ENCODE measurements around the gene CHFR.

Gene CHFR

GRCh38 chr12:132921685-132922084 is 34.3 kb upstream of the CHFR start:
- Histone ChIP-seq H3K79me1 (replicated peaks; ENCODE audit: low read length, poor library complexity, severe bottlenecking) (no peaks in the 10 kb centered on the region), H3K18ac (ENCODE audit: low read depth in 1 of 2, low read length in 2 of 2) (no peak overlapping the region), H3K4me1 (ENCODE audit: control insufficient read depth, insufficient read depth, low read depth, low read length) (no peaks in the 10 kb centered on the region), H3K9ac (ENCODE audit: low read length) (no peak overlapping the region), H3K14ac (ENCODE audit: low read length in 2 of 2) (no peak overlapping the region), H2BK12ac (ENCODE audit: low read length in 2 of 2) (no peak overlapping the region), H3K23ac (ENCODE audit: low read length in 2 of 2) (no peak overlapping the region), H2BK5ac (ENCODE audit: low read depth, low read length, poor library complexity, severe bottlenecking) (no peak overlapping the region), H3K27me3 (ENCODE audit: control insufficient read depth in 1 of 2, insufficient read depth in 1 of 2, low read length in 2 of 2) (no peaks in the 10 kb centered on the region), H3K9me3 (ENCODE audit: control insufficient read depth, low read length) (peaks cover 96% of the 10 kb centered on the region), H4K8ac (ENCODE audit: low read length) (no peak overlapping the region), H3K27ac (ENCODE audit: low read length, poor library complexity, severe bottlenecking) (no peak overlapping the region), H4K91ac (ENCODE audit: low read length) (no peak overlapping the region), H2BK15ac (ENCODE audit: low read depth, poor library complexity, severe bottlenecking) (no peak overlapping the region), H2BK120ac (ENCODE audit: low read depth, low read length) (no peak overlapping the region), H3K4me2 (ENCODE audit: low read length, poor library complexity, severe bottlenecking) (no peak overlapping the region), H2AK5ac (ENCODE audit: low read length, severe bottlenecking) (no peak overlapping the region), H3K36me3 (ENCODE audit: control insufficient read depth in 1 of 2, insufficient read depth in 2 of 2, low read depth in 1 of 2, low read length in 2 of 2) (peaks cover 5 to 27% of the 10 kb centered on the region in 2 experiments), H2AFZ (ENCODE audit: low read depth, low read length) (no peak overlapping the region), H3K4ac (ENCODE audit: low read depth in 1 of 2, low read length in 2 of 2) (no peak overlapping the region), H3K4me3 (ENCODE audit: insufficient read depth in 1 of 2, low read depth in 1 of 2, low read length in 2 of 2) (peak overlapping the region in 1 of 2 experiments; percentile 53)
- DNase-seq, result no peak
- 94% methylated on average over 9 of the region's 9 CpGs for WGBS

GRCh38 chr12:132918680-132919079 is 31.3 kb upstream of the CHFR start:
- H2BK12ac ChIP-seq (ENCODE audit: low read length in 2 of 2), result no peak overlapping the region
- no peak overlapping the region for H3K14ac ChIP-seq (ENCODE audit: low read length in 2 of 2)
- H3K4ac ChIP-seq (ENCODE audit: low read depth in 1 of 2, low read length in 2 of 2), result no peak overlapping the region
- H3K18ac ChIP-seq (ENCODE audit: low read depth in 1 of 2, low read length in 2 of 2), result no peak overlapping the region
- peaks cover 0 to 18% of the 10 kb centered on the region in 2 experiments for H3K36me3 ChIP-seq (ENCODE audit: control insufficient read depth in 1 of 2, insufficient read depth in 2 of 2, low read depth in 1 of 2, low read length in 2 of 2)
- H3K9me3 ChIP-seq (ENCODE audit: control insufficient read depth, low read length), result peaks cover 94% of the 10 kb centered on the region
- no peak overlapping the region for H3K23ac ChIP-seq (ENCODE audit: low read length in 2 of 2)
- H3K27me3 ChIP-seq (ENCODE audit: control insufficient read depth in 1 of 2, insufficient read depth in 1 of 2, low read length in 2 of 2), result no peaks in the 10 kb centered on the region
- H2AK5ac ChIP-seq (ENCODE audit: low read length, severe bottlenecking), result no peak overlapping the region
- H3K4me3 ChIP-seq (ENCODE audit: insufficient read depth in 1 of 2, low read depth in 1 of 2, low read length in 2 of 2), result peak overlapping the region in 1 of 2 experiments; percentile 45
- no peak overlapping the region for H3K27ac ChIP-seq (ENCODE audit: low read length, poor library complexity, severe bottlenecking)
- no peak overlapping the region for H2BK15ac ChIP-seq (ENCODE audit: low read depth, poor library complexity, severe bottlenecking)
- no peak for DNase-seq
- H2BK5ac ChIP-seq (ENCODE audit: low read depth, low read length, poor library complexity, severe bottlenecking), result no peak overlapping the region
- WGBS, result 95% methylated on average over 6 of the region's 6 CpGs
- no peak overlapping the region for H3K9ac ChIP-seq (ENCODE audit: low read length)
- no peak overlapping the region for H3K4me2 ChIP-seq (ENCODE audit: low read length, poor library complexity, severe bottlenecking)
- H4K8ac ChIP-seq (ENCODE audit: low read length), result no peak overlapping the region
- H3K4me1 ChIP-seq (ENCODE audit: control insufficient read depth, insufficient read depth, low read depth, low read length), result no peaks in the 10 kb centered on the region
- no peak overlapping the region for H2BK120ac ChIP-seq (ENCODE audit: low read depth, low read length)
- no peak overlapping the region for H2AFZ ChIP-seq (ENCODE audit: low read depth, low read length)
- H3K79me1 ChIP-seq (replicated peaks; ENCODE audit: low read length, poor library complexity, severe bottlenecking), result peaks cover 1% of the 10 kb centered on the region
- no peak overlapping the region for H4K91ac ChIP-seq (ENCODE audit: low read length)

GRCh38 chr12:132909030-132909368 is 21.6 kb upstream of the CHFR start:
- H2BK5ac ChIP-seq (ENCODE audit: low read depth, low read length, poor library complexity, severe bottlenecking), result no peak overlapping the region
- DNase-seq, result no peak
- H3K4me3 ChIP-seq (ENCODE audit: insufficient read depth in 1 of 2, low read depth in 1 of 2, low read length in 2 of 2), result peak overlapping the region; percentile 58 to 73
- peaks cover 5% of the 10 kb centered on the region for H3K4me1 ChIP-seq (ENCODE audit: control insufficient read depth, insufficient read depth, low read depth, low read length)
- no peaks in the 10 kb centered on the region for H3K36me3 ChIP-seq (ENCODE audit: control insufficient read depth in 1 of 2, insufficient read depth in 2 of 2, low read depth in 1 of 2, low read length in 2 of 2)
- no peak overlapping the region for H2AK5ac ChIP-seq (ENCODE audit: low read length, severe bottlenecking)
- H3K27me3 ChIP-seq (ENCODE audit: control insufficient read depth in 1 of 2, insufficient read depth in 1 of 2, low read length in 2 of 2), result no peaks in the 10 kb centered on the region
- H3K4me2 ChIP-seq (ENCODE audit: low read length, poor library complexity, severe bottlenecking), result peak overlapping the region; percentile 67
- peak overlapping the region; percentile 92 for H3K9ac ChIP-seq (ENCODE audit: low read length)
- peak overlapping the region; percentile 87 for H2AFZ ChIP-seq (ENCODE audit: low read depth, low read length)
- H2BK12ac ChIP-seq (ENCODE audit: low read length in 2 of 2), result no peak overlapping the region
- H3K4ac ChIP-seq (ENCODE audit: low read depth in 1 of 2, low read length in 2 of 2), result peak overlapping the region in 1 of 2 experiments; percentile 22
- peak overlapping the region; percentile 68 to 94 for H3K18ac ChIP-seq (ENCODE audit: low read depth in 1 of 2, low read length in 2 of 2)
- peak overlapping the region in 1 of 2 experiments; percentile 89 for H3K14ac ChIP-seq (ENCODE audit: low read length in 2 of 2)
- no peaks in the 10 kb centered on the region for H3K79me1 ChIP-seq (replicated peaks; ENCODE audit: low read length, poor library complexity, severe bottlenecking)
- no peak overlapping the region for H2BK15ac ChIP-seq (ENCODE audit: low read depth, poor library complexity, severe bottlenecking)
- peak overlapping the region; percentile 44 for H3K27ac ChIP-seq (ENCODE audit: low read length, poor library complexity, severe bottlenecking)
- peaks cover 52% of the 10 kb centered on the region for H3K9me3 ChIP-seq (ENCODE audit: control insufficient read depth, low read length)
- no peak overlapping the region for H2BK120ac ChIP-seq (ENCODE audit: low read depth, low read length)
- peak overlapping the region; percentile 16 for H4K91ac ChIP-seq (ENCODE audit: low read length)
- peak overlapping the region; percentile 88 for H4K8ac ChIP-seq (ENCODE audit: low read length)
- WGBS, result 1% methylated on average over 22 of the region's 22 CpGs
- H3K23ac ChIP-seq (ENCODE audit: low read length in 2 of 2), result no peak overlapping the region

- under 1% methylated on average over 85 of the region's 85 CpGs for WGBS
- H3K4me2 ChIP-seq (ENCODE audit: low read length, poor library complexity, severe bottlenecking), result peak overlapping the region; percentile 67
These were observed 21.0 kb upstream of the CHFR start for GRCh38 chr12:132908145-132909029.

More at GRCh38 chr12:132908145-132909029, 21.0 kb upstream of the CHFR start:
- H2AFZ ChIP-seq (ENCODE audit: low read depth, low read length), result peak overlapping the region; percentile 87
- H4K8ac ChIP-seq (ENCODE audit: low read length), result peak overlapping the region; percentile 89
- peaks cover 5% of the 10 kb centered on the region for H3K4me1 ChIP-seq (ENCODE audit: control insufficient read depth, insufficient read depth, low read depth, low read length)
- H3K4ac ChIP-seq (ENCODE audit: low read depth in 1 of 2, low read length in 2 of 2), result peak overlapping the region in 1 of 2 experiments; percentile 17
- H3K36me3 ChIP-seq (ENCODE audit: control insufficient read depth in 1 of 2, insufficient read depth in 2 of 2, low read depth in 1 of 2, low read length in 2 of 2), result no peaks in the 10 kb centered on the region
- H3K27ac ChIP-seq (ENCODE audit: low read length, poor library complexity, severe bottlenecking), result peak overlapping the region; percentile 44
- peak overlapping the region; percentile 58 to 73 for H3K4me3 ChIP-seq (ENCODE audit: insufficient read depth in 1 of 2, low read depth in 1 of 2, low read length in 2 of 2)
- H2BK5ac ChIP-seq (ENCODE audit: low read depth, low read length, poor library complexity, severe bottlenecking), result no peak overlapping the region
- no peaks in the 10 kb centered on the region for H3K27me3 ChIP-seq (ENCODE audit: control insufficient read depth in 1 of 2, insufficient read depth in 1 of 2, low read length in 2 of 2)
- peak overlapping the region; percentile 63 for H2BK15ac ChIP-seq (ENCODE audit: low read depth, poor library complexity, severe bottlenecking)
- H4K91ac ChIP-seq (ENCODE audit: low read length), result peak overlapping the region; percentile 78
- H3K79me1 ChIP-seq (replicated peaks; ENCODE audit: low read length, poor library complexity, severe bottlenecking), result no peaks in the 10 kb centered on the region
- H2AK5ac ChIP-seq (ENCODE audit: low read length, severe bottlenecking), result no peak overlapping the region
- H2BK12ac ChIP-seq (ENCODE audit: low read length in 2 of 2), result no peak overlapping the region
- H3K23ac ChIP-seq (ENCODE audit: low read length in 2 of 2), result no peak overlapping the region
- peaks cover 48% of the 10 kb centered on the region for H3K9me3 ChIP-seq (ENCODE audit: control insufficient read depth, low read length)
- peak overlapping the region; percentile 68 to 94 for H3K18ac ChIP-seq (ENCODE audit: low read depth in 1 of 2, low read length in 2 of 2)
- no peak overlapping the region for H2BK120ac ChIP-seq (ENCODE audit: low read depth, low read length)
- DNase-seq, result peak; percentile 98
- peak overlapping the region; percentile 92 for H3K9ac ChIP-seq (ENCODE audit: low read length)
- H3K14ac ChIP-seq (ENCODE audit: low read length in 2 of 2), result no peak overlapping the region

Data from mesenchymal stem cell (in vitro differentiated cells and primary cell).